ENCODE results near the gene C19orf73.

Gene C19orf73, protein sequence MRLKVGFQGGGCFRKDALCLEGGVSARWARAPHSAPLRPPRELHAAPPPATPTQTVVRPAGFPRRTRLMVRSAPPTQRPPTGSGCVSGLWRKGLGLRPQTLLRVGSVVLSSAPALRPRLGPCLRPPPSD

DNA sequence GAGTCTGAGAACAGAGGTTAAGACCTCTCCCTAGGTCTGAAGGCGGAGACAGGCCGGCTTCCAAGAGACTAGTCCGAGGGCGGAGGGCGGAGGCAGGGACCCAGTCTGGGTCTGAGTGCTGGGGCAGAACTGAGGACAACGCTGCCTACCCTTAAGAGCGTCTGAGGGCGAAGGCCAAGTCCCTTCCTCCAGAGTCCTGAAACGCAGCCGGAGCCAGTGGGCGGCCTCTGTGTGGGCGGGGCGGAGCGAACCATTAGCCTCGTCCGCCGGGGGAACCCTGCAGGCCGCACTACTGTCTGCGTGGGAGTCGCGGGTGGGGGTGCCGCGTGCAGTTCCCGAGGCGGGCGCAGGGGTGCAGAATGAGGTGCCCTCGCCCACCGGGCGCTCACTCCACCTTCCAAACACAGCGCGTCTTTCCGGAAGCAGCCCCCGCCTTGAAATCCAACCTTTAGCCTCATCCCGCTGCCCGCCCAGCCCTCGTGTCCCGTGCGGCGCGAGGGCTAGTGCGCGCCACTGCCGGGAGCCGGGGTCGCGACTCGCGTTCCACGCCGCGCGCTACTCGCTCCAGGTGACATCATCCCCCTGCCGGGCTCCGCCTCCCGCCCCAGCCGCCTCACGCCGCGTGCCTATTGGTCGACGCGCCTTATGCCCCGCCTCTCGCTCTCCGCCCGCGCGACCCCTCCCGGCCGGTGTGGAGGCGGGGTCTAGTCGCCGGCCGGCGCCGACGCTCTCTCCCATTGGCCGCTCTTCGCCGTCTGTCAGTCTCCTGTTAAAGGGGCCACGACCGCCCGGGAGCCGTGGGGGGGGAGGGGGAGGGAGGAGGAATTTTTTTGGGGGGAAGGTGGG, at the start of gene C19orf73:
TSS of gene C19orf73 (minus strand) at position 579 of the 846 bp plus-strand sequence. CDS start at position 458, 121 bp downstream.
- peak; percentile 98 for DNase-seq (ENCODE audit: low spot score)

DNA sequence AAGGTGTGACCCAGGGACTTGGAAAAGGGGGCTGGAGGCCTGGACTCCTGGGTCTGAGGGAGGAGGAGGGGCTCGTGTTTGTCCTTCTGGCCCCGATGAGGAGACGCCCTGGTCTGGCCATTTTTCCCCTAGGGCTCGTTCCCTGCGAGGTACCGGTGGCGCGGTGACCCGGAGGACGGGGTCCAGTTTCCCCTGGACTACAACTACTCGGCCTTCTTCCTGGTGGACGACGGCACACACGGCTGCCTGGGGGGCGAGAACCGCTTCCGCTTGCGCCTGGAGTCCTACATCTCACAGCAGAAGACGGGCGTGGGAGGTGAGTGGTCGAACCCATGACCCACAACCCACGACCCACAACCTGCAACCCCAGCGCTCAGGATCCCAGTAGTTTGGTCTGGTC, 49.5 kb upstream of the C19orf73 start:
- DNase-seq (ENCODE audit: low spot score): no peak

DNA sequence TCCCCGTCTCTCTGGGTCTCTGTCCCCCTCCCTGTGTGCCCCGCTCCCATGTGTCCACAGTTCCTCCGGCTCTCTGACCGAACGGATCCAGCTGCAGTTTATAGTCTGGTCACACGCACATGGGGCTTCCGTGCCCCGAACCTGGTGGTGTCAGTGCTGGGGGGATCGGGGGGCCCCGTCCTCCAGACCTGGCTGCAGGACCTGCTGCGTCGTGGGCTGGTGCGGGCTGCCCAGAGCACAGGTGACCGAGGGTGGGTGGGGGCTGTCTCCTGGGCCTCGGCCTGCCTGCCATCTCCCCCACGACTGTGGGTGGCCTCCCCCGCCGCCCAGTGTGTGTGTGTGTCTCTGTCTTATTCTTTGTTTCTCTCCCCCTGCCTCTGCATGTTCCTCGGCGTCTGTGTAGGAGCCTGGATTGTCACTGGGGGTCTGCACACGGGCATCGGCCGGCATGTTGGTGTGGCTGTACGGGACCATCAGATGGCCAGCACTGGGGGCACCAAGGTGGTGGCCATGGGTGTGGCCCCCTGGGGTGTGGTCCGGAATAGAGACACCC, 49.0 kb upstream of the C19orf73 start:
- DNase-seq (ENCODE audit: low spot score): no peak

DNA sequence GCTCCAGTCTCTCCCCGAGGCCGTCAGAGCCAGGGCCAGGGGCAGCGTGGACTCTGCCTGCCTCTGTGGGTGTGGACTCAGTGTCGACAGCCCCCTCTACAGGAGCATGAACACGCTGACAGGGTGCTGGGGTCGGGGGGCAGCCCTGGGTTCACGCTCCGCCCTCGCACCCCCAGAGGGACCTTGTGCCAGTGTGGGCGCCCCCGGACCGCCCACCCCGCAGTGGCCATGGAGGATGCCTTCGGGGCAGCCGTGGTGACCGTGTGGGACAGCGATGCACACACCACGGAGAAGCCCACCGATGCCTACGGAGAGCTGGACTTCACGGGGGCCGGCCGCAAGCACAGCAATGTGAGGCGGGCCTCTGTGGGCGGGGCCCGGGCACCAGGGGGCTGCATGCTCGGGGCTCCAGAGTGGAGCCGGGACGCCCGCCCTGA, 46.9 kb upstream of the C19orf73 start:
- no peak for DNase-seq (ENCODE audit: low spot score)

DNA sequence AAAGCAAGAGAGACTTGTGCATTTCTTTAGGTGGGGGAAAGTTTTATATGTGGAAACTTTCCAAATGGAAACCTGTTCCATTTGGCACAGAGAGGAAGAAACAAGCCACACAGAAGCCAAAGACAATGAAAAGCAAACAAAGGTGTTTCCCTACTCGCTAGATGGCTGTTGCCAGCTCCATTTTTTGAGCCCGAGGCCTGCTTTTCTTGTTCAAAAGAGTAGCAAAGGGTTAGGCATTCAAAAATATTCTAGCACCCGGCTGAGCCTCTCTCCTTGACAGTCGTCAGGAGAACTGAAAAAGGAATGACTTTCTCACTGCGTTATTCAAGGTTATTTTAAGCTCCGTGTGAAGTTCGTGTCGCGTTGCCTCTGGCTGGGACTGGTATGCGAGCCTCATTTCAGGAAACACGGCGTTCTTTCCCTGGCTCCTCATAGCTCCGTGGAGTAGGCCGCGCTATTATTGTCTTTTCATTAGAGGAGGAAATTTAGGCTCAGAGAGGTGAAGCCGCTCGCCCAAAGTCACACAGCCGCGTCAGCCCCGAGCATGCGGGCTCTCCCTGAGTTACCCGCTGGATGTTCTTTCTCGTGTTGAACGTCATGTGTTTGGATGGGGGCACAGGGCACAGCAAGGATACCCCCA, 46.3 kb upstream of the C19orf73 start:
- no peak for DNase-seq (ENCODE audit: low spot score)

DNA sequence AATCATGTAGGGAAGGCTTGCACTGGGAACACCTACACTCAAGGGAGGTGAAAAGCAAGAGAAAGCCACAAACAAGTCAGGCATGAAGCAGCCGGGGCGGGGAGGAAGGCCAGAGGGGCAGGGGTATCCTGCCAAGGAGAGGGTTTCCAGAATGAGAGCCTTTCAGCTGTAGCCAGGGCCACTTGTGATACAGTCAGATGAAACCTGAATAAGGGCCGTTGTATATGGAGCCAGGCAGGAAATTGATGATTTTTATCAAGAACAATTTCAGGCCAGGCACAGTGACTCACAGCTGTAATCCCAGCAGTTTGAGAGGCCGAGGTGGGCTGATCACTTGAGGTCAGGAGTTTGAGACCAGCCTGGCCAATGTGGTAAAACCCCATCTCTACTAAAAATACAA, 43.0 kb upstream of the C19orf73 start:
- no peak for DNase-seq (ENCODE audit: low spot score)

DNA sequence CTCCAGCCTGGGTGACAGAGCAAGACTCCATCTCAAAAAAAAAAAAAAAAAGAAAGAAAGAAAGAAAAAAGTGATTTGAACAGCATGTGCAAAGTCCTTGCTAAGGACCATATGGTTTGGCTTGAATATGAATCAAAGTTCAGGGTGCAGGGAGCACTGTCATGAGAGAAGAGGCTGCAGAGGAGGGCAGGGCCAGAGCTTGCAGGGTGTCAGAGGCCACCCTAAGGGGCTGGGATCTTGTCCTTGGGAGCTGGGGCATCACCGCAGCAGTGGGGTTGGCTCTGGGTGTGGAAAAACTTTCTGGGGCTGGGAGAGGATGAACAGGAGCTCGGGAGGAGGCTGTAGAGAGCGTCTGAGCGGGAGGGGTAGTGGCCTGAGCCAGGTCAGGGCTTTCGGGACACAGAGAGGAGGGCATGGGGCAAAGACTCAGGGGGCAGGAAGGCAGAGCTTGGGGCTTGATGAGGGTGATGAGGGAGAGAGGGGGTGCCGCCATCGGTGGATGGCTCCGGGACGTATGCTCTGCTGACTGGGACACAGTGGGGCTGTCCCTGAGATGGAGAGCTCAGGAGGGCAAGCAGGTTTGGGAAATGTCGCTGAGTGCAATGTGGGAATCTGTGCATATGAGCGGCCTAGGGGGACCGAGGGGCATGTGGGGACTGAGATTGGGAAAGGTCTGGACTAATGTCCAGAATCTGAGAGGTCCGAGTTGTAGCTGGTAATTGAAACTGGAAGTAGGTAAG, 41.7 kb upstream of the C19orf73 start:
- DNase-seq (ENCODE audit: low spot score): no peak

DNA sequence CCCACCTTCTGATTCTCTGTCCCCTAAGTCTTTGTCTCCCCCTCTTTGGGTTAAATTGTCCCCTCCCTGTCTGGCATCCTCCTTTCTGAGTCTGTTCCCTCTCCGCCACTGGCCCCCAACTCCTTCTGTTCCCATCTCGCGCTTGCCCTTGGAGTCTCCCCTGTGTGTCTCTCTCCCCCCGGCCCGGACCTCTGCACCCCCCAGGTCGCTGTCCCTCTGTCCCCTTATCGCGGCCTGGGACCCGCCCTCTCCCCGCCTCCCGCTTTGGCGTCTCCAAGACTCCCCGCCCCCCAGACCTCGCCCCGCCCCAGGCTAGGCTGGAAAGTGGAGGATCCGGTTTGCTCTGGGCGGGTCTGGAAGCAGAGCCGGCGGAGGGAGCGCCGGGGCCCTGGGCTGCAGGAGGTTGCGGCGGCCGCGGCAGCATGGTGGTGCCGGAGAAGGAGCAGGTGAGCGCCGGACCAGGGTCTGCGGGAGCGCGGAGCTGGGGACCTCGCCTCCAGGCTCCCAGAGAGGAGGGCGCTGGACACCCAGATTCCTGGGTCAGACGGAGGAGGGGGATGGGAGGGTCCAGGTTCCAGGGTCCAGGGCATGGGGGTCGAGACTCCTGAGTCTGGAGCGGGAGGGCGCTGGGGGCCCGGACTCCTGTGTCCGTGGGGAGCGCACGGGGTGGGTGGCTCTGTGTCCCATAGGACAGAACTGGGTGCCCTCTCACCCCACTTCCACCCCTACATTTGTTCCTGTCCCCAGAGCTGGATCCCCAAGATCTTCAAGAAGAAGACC, 38.7 kb upstream of the C19orf73 start, which contains the start of gene TRPM4:
TSS of gene TRPM4 (plus strand) at position 348 of the 780 bp plus-strand sequence. CDS start at position 423, 75 bp downstream.
- DNase-seq (ENCODE audit: low spot score): peak; percentile 93

DNA sequence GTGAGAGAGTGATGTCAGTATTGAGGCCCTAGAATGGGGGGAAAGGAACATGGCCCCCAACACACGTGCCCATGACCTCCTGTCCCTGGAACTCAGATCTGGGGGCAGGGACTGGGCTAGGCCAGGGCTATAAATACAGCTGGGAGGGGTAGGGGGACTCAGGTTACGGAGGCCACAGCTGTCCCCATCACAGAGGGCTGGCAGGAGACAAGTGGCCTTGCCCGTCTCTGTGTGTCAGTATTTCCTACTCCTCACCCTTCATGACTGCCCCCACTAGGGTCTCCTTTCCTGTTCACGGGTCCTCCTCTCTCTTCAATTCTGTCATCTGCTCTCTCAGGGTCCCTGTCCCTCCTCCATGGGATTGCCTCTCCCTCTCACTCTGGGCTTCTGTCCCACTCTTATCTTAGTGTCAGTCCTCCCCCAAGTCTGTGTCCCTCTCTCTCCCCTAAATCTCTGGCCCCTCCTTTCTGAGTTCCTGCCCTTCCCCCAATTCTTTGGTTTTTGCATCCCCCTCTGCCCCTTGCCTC, 36.9 kb upstream of the C19orf73 start:
- no peak for DNase-seq (ENCODE audit: low spot score)

DNA sequence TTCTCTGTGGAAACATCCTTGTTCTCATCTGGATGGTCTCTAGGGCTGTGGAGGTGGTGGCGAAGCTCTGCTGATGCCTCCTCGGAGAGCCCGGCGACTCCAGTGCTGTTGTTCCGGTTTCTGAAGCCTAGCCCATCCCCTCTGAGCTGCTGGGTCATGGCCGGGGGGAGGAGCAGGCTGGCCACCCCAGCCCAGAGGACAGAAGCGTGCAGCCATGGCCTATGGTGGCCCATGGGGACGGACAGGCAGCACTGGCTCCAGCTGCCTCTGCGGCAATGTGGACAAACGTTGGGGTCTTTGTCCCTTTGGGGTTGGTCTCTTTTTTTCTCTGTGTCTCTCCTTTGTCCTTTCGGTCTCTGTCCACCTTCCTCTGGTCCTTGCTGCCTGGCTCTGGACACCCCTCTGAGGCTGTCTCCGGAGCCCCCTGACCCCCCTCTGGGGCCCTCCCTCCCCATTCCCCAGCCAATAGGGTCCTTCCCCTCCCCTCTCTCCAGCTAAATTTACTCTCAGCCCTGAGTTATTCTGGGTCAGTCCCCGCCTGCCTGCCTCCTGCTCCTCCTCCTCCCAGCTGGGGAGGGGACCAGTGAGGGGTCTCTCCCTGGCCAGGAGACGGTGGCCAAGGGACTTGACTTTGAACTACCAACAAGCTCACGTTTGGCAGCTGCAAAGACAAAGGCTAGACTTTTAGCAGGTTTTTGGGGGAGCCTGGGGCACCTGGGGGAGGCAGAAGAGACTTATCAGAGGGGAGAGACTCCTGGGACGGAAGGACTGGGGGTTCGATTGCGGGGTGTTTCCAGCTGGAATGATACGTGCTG, 36.3 kb upstream of the C19orf73 start, which contains the start of gene HRC:
TSS of gene HRC (minus strand) at position 392 of the 815 bp plus-strand sequence. CDS start at position 233, 159 bp downstream.
- DNase-seq (ENCODE audit: low spot score): no peak

DNA sequence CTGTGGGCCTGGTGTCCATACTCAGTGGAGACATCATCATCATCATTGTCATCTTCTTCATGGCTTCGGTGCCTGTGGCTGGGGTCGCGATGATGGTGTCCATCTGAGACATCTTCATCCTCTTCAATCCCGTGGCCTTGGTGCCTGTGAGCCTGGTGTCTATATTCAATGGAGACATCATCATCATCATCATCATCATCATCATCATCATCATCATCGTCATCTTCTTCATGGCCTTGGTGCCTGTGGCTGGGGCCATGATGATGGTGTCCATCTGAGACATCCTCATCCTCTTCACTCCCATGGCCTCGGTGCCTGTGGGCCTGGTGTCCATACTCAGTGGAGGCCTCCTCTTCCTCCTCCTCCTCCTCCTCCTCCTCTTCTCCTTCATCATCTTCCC, 35.3 kb upstream of the C19orf73 start:
- no peak for DNase-seq (ENCODE audit: low spot score)

DNA sequence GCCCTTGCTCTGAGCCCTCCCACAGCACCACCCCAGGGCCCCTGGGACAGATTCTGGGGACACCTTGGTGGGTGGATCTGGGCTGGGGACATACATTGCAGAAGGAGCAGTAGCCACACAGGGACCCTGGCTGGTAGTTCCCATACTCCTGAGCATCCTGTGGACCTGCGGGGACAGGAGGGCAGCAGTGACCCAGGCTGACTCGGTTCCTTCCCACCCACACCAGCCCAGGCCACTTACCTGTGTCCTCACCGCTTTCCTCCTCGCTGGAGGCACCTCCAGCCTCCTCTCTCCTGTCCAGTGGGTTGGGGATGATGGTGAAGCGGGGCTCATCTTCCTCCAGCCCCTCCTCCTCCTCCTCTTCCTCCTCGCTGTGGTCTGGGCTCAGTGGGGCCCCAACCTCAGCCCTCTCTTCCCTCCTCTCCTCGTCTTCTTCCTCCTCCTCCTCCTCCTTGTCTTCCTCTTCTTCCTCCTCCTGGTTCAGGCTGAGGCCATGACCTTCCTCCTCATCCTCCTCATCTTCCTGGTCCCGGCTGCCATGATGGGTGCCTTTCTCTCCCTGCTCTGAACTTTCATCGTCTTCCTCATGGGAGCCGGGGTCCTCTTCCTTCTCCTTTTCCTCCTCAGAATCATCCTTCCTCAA, 34.3 kb upstream of the C19orf73 start:
- DNase-seq (ENCODE audit: low spot score): no peak

DNA sequence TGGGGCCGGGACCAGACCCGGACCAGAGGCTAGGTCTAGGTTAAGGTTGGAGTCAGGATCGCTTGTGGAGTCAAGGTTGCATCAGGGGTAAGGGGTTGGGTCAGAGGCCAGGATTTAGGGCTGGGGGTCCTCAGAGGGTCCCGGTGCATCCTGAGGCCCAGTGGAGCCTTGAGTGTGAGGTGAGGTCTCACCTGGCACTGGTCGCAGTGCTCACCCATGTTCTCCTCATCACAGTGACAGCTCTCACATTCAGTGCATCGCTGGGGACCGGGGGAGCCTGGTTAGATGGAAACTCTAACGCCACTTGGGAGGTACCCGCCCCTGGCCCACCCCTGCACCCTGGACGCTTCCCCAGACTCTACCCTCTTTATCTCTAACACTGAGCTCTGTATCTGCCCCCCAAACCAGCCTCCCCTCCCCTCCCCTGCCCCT, 33.2 kb upstream of the C19orf73 start:
- DNase-seq (ENCODE audit: low spot score): no peak

DNA sequence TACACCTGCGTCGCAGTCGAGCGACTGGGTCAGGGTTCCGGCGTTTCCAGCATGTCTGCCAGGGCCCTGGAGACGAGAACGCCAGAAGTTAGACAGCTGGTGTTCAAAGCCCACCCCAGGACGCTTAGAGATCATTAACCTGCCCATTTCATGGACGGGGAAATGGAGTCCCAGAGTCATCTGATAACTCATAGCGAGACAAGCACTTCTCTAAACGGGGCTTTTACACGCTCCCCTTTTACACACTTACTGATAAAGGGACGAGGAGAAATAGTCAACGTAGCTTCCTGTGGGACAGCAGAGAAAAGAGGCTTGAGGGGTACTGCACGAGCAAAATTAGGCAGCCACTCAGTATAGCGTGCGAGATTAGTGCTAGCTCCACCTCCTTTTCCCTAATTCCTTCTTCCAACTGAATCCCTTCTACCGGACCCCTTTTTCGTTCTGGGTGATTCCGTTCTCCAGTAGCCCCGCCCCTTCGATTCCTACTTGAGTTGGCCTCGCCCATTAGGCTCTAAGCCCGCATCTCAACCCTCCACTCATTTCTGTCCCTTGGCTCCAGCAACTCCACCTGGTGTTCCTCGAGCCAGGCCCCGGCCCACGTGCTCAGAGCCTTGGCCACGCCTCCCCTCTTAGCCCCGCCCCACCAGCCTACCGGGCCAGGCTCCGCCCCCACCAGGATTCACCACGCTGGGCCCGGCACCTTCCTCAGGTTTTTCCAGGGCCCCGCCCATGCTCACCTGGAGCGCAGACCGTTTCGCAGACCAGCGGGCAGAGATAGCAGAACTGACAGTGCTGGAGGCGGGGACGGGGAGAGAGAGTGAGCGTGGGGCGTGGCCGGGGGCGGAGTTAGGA, 32.5 kb upstream of the C19orf73 start:
- peak; percentile 85 for DNase-seq (ENCODE audit: low spot score)

DNA sequence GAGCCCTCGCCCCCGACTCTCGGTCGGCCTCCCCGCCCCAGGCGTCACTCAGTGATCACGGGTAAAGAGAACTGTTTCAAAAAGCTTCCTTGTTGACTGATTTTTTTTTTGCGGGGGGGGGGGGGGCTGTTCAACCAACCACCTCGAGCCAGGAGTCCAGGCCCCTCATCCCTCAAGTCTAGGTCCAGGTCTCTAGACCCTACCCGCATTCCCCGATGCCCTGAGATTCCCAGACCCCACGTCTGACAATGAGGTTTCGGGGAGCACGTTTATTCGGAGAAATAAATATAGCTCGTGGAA, 32.0 kb upstream of the C19orf73 start:
- DNase-seq (ENCODE audit: low spot score): no peak

DNA sequence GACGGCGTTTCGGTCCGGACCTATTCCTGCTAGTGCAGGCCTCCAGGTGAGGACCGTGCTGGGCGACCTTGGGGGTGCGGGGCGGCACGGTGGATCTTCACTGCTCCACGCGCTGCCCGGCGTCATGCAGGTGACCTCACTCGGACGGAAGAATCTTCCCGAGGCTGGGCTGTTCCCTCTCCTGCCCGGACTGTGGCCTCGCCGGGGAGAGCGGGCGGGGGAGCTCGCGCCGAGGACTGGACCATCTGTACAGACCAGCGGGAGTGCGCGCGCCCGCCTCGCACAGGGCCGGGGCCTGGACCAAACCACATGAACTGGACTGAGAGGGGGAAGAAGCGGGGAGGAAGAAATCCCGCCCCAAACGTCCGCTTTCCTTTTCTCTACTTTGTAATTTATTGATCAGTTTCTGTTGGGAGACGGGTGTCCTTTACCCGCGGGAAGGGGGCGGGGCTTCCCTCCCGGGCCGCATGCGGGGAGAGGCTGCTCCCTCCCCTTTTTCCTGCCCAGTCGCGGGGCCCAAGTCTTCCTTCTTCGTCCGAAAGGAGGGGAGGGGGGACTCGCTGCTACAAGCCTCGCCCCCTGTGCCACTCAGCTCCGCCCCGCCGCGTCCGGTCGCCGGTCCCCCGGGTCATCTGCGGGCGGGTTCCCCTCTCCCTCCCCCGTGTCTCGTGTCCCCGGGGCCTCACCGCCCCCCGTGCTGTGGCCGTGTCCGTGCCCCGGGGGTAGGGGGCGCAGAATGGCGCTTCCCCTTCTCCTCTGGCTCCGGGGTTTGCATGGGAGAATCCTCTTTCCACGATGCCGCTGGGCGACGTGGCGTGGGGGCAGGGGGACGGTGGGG, 31.4 kb upstream of the C19orf73 start:
- peak; percentile 92 for DNase-seq (ENCODE audit: low spot score)

DNA sequence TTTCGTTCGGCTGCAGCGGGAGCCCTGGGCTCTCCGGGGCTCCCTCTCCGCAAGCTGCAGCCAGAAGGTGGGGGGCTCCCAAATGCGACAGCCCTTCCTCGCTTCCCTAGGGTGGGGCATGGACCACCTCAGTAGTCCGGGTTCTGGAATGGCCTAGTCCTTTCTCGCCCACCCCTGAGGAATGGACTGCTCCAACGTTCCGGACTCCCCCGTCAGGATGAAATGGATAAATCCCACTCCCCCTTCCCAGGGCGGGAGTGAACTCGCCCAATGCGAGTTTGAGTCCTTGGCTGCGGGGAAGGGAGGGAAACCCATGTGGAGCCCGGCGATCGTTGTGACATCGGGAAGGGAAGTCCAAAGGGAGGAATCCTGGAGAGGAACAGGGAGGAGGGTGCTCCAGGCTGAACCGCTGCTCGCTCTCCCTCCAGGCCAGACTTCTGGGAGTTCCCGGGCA, 30.7 kb upstream of the C19orf73 start:
- peak; percentile 63 for DNase-seq (ENCODE audit: low spot score)
